ENCODE measurements around the gene EPHB3.

The EPHB3 gene

DNA sequence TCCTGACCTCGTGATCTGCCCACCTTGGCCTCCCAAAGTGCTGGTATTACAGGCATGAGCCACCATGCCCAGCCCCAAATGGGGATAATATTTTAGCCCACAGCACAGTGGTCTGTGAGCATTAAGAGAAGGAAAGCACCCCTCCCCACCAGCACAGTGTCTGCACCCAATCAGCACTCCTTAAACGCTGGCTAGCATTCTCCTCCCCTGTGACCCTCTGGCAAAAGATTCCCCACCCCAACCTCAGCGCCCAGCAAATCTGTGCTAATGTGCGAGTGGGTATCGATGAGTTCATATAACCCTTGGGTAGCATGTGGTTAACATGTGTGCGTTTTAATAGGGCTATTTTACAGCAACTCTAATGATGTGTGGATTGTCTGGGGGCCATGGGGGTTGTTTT is 18.3 kb upstream of the EPHB3 start:
- H3K4me3 ChIP-seq (ENCODE audit: low read depth, low read length): no peak overlapping the region

DNA sequence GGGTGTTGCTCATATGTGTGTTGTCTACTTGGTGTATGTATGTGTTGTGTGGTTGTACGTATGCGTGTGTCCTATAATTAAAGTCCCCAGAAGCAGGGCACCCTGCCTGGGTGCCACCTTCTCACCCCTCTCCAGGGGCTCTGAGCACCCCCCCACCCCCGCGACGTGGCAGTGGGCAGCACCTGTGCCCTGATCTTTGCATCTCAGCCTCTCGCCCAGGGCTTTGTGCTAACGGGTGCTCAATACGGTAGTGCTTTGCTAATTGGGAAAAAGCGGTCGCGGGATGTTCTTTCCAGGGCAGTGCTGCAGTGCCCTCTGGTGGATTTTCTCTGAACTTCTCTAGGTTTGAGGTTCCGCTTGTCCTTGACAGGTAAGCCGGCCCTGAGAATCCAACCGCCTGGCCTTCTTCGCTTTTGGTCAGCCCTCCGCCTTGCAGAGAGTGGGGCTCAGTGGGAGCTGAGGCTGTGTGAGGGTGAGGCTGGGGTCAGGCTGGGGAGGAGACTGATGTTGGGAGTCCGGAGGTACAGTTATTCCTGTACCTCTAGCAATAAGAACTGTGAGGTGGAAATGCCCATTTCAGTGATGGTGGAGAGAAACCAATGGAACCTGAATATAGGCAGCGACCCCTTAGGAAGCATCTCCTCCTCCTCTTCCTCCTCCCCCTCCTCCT is 17.6 kb upstream of the EPHB3 start:
- H3K4me3 ChIP-seq (ENCODE audit: low read depth, low read length): no peak overlapping the region

DNA sequence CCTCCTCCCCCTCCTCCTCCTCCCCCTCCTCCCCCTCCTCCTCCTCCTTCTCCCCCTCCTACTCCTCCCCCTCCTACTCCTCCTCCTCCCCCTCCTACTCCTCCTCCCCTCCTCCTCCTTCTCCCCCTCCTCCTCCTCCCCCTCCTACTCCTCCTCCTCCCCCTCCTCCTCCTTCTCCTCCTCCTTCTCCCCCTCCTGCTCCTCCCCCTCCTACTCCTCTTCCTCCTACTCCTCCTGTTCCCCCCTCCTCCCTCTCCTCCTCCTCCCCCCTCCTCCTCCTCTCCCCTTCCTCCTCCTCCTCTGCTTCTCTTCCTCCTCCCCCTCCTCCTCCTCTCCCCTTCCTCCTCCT is 17.1 kb upstream of the EPHB3 start:
- H3K4me3 ChIP-seq (ENCODE audit: low read depth, low read length): no peak overlapping the region

DNA sequence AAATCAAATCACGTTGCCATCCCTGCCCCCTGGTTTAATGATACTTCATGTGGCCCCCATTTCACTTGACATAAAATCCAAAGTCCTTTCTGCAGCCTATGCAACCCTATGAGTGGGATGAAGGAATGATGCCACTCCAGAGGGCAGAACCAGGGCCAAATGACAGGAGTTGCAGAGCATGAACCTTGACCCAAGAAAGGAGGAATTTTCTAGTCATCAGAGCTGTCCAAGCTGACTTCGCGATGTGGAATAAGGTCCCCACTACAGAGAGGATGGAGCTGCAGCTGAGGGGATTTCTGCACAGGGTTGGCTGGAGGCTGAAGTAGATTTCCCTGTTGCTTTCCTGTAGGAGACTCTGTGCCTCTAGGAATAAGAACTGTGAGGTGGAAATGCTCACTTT is 15.8 kb upstream of the EPHB3 start:
- no peak overlapping the region for H3K4me3 ChIP-seq (ENCODE audit: low read depth, low read length)

DNA sequence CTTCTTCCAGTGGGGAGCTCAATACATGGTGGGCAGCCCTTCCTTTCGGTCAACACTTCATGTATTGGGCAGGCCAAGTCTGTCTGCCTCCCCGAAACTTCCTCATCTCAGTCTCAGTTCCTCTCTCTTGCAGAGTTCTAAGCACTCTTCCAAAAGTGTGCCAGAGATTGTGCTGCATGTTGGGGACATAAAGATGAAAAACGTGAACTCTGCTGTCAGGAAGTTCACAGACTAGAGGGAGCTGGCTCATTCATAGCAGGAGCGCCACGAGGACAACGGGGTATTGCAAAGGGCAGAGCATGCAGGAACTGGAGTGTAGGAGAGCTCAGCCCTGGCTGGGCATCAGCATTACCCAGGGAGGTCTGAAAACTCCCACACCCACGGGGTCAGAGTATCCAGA is 15.3 kb upstream of the EPHB3 start:
- H3K4me3 ChIP-seq (ENCODE audit: low read depth, low read length): no peak overlapping the region

DNA sequence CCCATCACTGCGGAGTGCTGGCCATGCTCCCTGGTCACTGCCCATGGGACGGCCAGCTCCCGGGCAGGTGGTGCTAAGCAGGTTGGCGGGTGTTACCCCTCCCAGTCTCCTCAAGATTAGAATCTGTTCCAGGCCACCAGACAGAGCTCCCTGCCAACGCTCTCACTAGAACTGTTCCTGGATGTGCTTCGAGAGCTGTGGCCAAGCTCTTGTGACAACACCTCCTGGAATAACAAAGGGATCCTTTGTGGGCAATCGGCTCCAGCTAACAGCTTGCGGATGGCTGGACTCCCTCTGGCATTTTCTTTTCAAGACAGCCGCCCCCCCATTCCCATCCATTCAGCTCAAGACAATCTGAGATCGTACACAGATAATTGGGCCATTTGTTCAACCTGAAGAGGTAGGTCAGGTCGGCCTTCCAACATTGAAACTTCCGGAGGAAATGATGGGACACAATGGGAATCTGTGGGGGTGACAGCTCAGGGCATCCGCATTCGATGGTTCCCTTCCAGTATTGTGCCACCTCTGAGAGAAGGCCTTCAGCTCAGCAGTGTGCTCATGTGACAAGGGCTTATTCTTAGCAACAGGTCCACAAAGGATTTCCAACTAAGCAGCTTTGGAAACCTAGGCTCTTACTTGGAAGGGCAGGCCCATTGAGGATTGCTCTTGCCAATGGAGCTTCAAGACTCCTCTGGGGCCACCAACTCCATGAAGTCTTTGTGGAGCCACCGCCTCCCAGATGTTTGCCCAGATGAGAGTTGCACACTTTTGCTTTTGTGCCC is 11.6 kb upstream of the EPHB3 start:
- no peak overlapping the region for H3K4me3 ChIP-seq (ENCODE audit: low read depth, low read length)

DNA sequence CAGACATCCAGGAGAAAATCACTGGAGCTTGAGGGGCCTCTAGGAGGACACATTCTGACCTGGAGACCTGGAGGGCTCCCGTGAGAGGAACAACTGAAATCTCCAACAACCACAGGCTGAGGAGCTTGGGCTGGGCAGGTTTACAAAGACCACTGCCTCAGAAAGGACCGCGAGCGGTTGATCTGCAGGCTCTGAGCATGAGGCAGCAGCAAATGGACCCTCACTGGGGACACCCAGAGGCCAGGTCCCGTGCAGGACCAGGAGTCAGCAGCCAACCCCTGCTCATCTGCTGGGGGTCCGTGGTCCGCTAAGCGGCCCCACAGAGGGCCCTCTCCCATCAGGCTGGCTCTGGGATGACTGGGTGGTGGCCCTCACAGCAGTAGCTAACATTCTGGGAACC is 10.5 kb upstream of the EPHB3 start:
- no peak overlapping the region for H3K4me3 ChIP-seq (ENCODE audit: low read depth, low read length)

DNA sequence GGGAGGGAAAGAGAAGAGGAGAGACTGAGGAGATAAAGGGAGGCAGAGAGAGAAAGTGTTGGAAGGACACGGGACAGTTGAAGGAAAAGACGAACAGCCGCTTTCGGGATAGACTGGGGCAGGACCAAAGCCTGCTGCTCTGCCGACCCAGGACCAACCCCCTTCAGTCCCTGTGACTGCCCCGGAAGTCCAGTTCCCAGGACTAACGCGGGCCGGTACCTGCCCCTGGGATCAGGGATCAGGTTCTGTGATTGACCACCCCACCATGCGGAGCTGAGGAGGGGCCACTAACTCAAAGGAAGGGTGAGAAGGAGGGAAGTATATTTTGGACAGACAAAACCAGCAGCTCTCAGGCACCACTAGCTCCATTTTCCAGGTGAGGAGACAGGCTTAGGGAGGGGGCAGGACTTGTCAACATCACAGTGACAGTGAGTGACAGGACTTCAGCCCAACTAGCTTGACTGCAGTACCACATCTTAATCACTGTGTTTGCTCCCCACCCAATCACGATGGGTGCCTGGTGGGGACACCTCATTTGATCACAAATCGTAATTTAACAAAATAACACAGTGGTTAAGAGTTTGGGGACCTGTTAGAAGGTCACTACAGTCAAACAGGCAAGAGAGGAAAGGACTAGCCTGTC is 9.8 kb upstream of the EPHB3 start:
- H3K4me3 ChIP-seq (ENCODE audit: low read depth, low read length): no peak overlapping the region

DNA sequence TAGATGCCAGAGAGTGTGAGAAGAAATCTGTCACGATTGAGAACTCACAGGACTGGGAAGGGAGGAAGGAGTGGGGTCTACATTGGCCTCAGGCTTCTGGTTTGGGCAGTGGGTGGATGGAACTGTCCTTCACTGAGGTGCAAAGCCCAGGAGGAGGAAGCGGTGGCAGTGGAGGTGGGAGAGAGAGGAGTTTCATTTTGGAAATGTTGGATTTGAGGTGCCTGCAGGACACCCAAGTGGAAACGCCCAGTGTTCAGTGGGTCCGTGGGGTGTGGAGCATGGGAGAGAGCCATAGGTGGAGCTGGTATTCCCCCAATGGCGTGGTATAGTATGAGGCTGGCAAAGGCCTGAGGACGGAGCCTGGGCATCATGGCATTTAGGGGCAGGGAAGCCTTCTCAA is 9.3 kb upstream of the EPHB3 start:
- H3K4me3 ChIP-seq (ENCODE audit: low read depth, low read length): no peak overlapping the region

DNA sequence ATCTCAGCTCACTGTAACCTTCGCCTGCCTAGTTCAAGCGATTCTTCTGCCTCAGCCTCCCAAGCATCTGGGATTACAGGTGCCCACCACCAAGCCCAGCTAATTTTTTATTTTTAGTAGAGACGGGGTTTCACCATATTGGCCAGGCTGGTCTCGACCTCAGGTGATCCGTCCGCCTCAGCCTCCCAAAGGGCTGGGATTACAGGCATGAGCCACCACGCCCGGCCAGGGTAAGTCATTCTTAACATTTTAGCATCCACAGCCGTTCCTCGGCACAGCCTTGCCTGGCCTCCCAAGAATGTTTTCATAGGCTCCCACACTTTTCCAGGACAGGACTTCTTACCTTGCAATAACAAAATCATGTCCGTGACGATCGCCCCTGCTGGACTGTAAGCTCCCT is 8.7 kb upstream of the EPHB3 start:
- H3K4me3 ChIP-seq (ENCODE audit: low read depth, low read length): no peak overlapping the region

DNA sequence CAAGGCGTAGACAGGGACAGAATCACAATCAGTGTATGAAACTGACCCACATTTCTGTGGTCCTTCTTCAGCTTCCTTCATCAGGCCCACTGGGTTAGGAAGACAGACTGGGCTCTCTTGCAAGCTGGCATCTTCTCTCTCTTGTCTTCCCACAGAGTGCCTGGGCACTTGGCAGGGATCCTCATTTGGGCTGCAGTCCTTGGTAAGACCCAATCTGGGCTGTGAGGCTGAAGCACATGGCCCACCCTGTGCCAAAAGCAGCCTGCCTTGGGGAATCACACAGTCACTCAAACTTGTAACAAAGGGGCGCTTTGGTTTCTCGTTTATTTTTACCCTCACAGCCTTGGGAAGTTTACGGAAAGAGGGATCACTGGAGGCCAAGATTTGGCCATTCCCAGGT is 8.2 kb upstream of the EPHB3 start:
- H3K4me3 ChIP-seq (ENCODE audit: low read depth, low read length): no peak overlapping the region

DNA sequence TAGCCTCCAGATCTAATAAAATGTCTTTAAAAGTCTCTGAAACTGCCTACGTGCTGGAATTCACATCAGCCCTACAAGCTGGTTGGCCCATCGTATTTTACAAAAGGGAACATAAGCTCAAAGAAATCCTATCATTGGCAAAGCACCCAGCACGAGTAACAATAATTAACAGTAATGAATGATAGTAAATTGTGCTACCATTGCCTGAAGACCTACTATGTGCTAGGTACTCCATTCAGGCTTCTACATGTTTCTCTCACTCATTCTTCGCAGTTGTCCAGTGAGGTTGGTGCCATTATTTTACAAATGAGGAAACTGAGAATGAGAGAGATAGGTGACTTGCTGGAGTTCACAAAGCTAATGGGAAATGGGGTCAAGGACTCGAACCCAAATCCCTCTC is 7.1 kb upstream of the EPHB3 start:
- H3K4me3 ChIP-seq (ENCODE audit: low read depth, low read length): no peak overlapping the region

DNA sequence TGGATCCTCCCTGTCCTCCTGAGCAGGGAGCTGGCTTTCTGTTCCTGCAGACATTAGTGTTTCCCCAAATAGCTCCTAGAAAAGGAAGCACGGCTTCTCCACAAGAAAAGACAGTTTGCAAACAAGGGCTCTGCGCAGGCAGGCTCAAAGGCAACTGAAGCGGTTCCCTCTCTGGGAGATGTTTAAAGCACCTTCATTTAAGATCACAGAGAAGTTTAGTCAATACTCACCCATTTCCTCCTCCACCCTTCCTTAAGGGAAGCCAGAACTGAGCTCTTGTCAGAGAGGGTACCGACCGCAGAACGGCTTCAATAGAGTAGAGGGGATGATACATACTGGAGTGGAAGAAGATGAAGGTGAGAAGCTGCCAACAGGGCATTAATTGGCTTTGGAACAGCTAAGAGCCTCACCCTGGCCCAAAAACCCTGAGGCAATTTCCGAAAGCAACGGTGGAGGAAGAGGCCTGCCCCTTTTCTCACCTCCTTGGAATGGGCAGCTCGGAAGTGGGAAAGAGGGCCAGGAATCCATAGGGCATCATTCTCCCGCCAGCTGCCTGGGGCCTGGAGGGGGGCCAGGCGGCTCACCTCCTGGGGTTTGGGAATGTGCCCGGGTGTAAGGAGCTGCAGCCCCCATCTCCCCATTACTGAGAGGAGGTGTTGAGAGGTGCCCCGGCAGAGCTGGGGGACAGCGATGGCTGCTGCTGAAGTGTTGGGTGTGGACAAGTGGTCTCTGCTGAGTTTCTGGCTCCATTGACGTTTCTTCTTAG is 4.8 kb upstream of the EPHB3 start:
- H3K4me3 ChIP-seq (ENCODE audit: low read depth, low read length): no peak overlapping the region

DNA sequence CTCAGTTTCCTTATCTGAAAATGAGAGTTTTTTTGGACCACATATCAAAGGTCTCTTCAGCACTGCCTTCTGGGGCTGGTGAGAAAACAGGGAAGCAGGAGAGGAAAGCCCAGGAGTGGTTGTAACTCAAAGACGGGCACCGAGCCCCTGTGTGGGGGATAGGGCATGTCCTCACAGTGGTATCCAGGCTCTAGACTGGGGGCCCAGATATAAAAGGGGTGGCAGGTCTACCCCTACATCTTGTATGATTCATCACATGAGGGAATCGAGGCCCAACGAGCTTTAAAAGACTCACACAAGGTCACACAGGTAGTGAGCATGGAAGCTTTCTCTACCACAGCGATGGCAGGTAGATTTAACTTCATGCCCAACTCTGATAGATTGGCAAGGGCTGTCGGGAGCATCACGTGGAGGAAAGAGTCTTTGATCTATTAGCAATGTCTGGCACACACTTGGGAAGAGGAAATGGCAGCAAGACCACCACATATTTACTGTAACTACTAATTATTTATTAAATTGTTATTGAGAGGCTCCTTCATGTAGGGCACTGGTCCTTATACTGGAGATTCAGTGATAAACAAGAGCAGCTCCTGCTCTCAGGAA is 4.1 kb upstream of the EPHB3 start:
- H3K4me3 ChIP-seq (ENCODE audit: low read depth, low read length): no peak overlapping the region

DNA sequence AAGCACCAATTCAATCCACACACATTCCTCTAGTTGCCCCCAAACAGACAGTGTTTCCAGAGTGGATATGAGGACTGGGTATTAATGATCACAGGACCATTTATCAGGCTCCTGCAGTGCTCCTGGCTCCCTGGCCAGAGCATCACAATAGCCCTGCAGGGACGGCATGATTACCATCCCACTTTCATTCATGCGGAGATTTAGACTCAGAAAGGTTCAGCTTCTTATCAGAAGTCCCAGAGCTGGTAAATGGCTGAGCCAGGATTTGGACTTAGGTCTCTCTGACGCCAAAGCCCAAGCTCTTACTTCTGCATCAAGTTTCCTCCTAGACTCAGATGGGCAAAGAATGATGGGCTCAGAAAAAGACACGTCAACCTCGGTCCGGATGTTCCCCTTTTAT is 2.9 kb upstream of the EPHB3 start:
- H3K4me3 ChIP-seq (ENCODE audit: low read depth, low read length): no peak overlapping the region

DNA sequence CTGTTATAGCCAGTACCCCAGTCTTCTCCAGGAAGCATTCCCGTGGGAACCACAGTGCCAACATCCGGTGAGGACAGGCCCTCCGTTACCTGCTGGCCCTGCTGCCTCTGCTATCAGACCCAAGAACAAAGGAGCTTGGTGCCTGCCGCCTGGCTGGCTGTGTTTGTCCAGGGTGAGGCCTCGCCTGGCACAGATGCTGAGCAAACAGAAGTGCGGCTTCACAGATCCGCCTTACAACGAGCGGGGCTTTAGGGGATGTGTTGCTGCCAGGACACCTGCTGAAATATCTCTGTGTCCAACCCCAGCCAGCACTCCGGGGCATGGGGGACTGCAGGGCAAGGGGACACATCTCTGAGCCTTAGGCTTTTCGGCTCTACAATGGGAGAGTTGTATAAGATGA is 2.2 kb upstream of the EPHB3 start:
- no peak overlapping the region for H3K4me3 ChIP-seq (ENCODE audit: low read depth, low read length)

DNA sequence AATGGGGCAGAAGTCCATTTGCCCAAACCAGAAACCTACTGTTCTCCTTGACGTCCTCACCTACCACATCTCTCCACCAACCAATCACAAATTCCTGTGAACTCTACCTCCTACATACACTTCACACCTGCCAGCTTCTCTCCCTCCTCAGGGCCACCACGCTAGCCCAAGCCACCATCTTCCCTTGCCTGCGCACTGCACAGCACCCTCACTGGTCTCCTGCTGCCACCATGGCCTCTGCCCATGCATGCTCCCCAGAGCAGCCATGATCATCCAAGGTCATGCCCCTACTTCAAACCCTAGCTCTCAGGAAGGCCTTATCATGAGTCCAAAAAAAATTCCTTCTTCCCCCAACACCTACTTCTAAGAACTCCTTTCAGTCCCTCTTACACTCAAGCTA is 1.1 kb upstream of the EPHB3 start:
- no peak overlapping the region for H3K4me3 ChIP-seq (ENCODE audit: low read depth, low read length)

DNA sequence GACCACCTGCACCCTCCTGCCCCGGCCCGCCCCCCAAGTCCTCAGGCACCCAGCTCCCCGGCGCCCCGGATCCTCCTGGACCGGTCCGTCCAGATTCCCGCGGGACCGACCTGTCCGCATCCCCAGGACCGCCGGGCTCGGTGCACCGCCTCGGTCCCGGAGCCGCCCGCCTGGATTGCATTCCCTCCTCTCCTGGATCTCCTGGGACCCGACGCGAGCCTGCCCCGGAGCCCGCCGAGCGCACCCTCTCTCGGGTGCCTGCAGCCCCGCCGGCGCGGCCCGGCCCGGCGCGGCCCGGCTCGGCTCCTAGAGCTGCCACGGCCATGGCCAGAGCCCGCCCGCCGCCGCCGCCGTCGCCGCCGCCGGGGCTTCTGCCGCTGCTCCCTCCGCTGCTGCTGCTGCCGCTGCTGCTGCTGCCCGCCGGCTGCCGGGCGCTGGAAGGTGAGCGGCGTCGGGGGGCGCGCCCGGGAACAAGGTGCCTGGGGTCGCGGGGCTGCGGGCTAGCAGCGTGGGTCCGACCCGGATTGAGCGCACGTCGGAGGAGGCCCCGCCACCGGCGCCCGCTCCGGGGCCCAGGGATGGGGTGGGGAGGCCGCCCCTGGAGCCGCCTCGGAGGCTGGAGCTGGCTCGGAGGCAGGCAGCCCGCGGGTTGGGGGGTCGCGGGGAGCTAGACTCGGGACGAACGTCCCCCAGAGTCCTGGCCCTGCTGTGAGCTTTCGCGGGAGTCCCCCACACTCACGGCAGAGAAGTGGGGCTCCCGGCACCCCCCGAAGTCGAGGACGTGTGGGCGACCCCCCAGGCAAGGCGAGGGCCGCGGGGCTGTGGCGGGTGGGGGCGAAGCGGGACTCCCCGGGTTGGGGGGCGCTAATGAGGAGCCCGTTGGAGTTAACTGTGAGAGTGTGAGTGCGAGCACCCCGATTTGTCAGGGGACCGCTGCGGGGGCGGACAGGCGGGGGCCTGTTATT is 610 bp downstream of the EPHB3 start:
- peak overlapping the region; percentile 25 for H3K4me3 ChIP-seq (ENCODE audit: low read depth, low read length)

DNA sequence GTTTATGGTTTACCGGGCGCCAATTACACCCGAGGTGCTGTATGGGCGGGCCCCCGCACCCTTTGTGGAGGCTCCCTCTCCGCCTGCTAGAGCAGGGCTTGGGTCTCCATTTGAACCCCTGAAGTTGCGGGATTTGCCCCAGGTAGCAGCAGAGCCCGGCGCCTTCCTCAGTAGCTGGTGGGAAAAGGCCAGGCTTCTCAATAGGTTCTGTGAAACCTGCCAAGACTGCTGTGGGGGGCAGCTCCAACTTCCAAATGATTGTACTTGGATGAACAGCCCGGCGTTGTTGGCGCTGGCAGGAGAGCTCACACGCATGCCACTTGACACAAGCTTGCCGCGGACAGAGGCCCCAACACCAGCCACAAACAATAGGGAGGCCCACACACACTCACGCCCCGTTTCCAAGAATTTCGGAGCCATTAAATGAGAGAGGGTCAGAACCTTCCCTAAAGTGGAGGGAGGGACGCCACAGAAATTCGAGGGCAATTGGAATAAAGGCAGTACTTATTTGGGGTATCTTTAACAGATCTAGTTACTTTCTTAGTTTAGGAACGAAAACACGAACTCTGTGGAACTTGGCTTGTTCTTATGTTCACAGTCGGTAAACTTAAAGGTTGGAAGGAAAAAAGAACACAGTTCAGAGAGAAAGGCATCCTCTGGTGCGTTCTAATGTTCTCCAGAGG is 1.4 kb downstream of the EPHB3 start:
- no peak overlapping the region for H3K4me3 ChIP-seq (ENCODE audit: low read depth, low read length)

DNA sequence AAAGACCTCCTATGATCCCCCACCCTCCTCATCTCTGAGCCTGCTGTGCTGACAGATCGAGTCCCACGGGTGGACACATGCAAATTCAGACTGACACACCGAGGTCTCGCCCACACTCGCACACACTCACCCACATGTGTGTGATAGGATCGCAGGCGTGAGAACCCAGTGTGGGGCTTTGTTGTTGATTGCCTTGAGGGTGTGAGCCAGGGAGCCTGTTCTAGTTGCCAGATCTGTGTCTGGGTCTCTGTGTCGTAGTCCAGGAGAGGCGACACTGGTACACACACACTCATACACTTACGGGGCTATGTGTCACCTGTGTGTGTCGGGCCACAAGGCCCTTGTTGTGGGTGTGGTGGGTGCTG is 2.0 kb downstream of the EPHB3 start:
- no peak overlapping the region for H3K4me3 ChIP-seq (ENCODE audit: low read depth, low read length)
